NCI-H128 (cell line): ENCODE data around the gene WDR74.
A peak's percentile ranks its signal among the peaks of the same experiment; 100 is the strongest.

Experiments
- DNase-seq: peaks from one replicate; lab custom pipeline; 2025; ENCODE audit not compliant: unreplicated experiment; lab: John Stamatoyannopoulos, UW

Gene WDR74

DNA sequence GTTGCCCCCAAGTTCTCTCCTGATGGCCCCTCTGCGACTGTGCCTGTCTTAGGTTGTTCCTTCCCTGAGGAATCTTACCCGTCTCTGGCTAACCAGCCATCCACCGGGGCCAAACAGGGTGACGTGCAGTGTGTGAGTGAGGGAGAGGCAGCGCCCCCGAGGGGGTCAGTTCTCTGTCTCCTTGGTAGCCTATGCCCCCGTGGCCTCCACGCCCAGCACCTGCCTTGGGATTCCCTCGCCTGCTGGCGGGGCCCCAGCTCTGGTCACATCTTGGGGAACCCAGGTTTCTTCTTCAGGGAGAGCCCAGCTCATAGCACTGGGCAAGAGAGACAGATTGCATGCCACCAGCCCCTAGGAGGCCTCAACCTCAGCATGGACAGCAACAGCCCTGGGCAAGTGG lies 39.9 kb downstream of the WDR74 start:
- no peak for DNase-seq

DNA sequence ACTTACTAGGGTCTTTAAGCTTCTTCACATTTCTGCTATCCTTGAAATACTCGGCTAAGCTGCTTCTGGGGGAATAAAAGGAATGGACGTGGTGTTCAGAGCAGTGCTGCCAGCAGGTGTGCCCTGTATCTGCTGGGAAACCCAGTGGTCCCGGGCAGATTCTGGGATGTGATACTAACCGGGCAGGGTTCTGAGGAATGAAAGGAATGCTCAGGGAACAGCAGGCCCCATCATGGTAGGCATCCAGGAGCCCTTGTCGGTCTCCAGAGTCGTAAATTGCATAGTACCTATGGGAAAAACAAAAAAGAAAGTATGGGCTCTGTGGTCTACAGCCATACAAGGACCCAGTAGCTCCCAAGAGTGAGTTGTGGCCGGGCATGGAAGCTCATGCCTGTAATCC lies 43.1 kb downstream of the WDR74 start:
- no peak for DNase-seq

DNA sequence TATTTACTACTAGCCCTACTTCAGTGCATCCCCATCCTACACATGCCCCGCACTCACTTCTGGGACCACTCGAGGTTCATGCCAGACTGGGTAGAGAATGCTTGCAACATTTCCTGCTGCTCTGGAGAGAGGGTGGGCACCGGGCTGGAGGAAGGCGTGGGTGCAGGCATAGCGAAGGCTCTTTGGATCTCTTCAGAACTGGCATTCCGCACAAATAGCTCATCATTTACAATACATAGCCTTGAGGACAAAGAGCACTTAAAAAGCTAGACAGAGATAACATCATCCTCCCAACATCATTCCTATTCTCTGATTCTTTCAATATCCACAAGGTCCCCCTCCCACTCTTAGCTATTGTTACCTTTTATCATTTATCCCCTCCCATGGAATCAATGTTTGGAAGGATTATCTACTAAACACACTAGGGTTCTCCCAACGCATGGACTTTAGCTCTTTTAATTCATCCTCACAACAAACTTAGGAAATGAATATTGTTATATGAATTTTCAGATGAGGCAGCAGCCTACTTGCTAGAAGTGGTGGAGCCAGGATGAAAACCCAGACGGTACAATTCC lies 45.1 kb downstream of the WDR74 start:
- no peak for DNase-seq

DNA sequence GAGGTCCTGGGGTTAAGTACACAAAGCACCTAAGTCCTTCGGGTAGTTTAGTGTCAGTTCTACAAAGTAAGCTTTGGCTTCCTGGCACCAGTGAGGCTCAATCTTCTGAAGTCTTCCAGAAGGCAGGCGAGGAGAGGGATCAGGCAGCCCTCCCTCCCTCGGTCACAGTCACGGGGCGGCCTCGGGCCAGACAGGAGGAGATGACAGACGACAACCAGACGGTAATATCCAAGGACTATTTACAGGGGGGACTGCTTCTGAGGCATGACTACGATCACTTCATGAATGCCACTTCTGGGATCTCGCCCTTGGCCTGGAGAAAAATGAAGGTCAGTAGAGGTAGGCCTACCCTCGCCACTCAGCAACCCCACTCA lies 47.2 kb downstream of the WDR74 start:
- no peak for DNase-seq

DNA sequence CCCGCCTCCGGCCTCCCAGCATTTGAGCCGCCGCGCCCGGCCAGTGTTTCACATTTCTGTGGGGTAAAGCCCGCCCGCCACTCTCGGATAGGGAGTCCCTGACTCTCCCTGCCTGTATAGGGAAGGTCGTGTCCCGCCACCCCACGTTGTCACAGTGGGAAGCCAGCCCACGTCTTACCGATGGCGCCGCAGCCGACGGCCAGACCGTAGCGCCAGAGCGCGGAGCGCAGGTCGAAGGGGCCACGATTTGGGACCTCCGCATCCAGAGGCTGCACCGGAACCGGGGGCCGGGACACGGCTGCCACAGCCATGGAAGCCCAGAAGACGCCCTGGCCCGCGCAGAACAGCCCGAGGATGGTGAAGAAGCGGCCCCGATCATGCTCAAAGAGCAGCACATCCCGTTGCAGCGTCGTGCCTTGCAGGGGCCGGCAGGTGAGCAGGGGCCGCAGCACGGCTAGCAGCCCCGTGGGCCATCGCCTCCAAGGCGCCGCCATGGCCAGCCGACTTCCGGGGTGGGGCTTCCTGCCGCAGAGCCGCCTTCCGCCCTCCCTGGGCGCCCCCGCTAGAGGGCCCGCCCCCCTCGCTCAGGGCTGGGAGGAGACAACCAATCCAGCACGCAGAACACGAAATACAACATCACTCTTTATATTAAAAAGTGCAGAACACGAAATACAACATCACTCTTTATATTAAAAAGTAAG lies 47.7 kb downstream of the WDR74 start, which contains the start of gene TMEM223:
Gene TMEM223 (minus strand): TSS at position 506 of the 701 bp plus-strand sequence. CDS start 12 bp downstream, at position 494.
- peak; percentile 54 for DNase-seq

DNA sequence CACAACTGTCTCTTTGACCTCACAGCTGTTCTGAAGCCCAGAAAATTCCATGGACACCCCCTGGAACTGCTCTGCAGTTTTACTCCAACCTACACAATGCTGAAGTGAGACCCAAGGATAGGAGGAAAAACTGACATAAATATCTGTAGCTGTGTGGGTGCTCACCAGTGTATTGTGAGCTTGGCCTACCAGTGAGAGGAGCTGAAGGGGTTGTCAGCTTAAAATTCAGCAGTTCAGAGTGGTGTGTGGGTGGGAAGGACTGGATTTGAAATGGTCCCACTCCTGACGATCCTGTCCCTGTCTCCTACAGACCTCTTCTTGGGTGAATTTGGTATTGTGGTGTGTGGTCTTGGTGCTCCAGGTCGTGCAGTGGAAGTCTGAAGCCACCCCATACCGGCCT lies 49.8 kb downstream of the WDR74 start:
- no peak for DNase-seq

DNA sequence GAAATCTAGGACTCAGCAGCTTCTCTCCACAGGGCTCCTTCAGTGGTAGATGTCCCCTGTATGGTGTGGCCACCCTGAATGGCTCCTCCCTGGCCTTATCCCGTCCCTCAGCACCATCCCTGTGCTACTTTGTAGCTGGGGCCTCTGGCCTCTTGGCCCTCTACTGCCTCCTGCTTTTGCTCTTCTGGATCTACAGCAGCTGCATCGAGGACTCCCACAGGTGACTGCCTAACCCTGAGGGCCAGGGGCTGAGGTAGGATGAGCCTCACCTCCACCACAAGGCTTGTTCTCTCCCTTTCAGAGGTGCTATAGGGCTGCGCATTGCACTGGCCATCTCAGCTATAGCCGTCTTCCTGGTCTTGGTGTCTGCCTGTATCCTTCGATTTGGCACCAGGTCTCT lies 50.4 kb downstream of the WDR74 start:
- no peak for DNase-seq

DNA sequence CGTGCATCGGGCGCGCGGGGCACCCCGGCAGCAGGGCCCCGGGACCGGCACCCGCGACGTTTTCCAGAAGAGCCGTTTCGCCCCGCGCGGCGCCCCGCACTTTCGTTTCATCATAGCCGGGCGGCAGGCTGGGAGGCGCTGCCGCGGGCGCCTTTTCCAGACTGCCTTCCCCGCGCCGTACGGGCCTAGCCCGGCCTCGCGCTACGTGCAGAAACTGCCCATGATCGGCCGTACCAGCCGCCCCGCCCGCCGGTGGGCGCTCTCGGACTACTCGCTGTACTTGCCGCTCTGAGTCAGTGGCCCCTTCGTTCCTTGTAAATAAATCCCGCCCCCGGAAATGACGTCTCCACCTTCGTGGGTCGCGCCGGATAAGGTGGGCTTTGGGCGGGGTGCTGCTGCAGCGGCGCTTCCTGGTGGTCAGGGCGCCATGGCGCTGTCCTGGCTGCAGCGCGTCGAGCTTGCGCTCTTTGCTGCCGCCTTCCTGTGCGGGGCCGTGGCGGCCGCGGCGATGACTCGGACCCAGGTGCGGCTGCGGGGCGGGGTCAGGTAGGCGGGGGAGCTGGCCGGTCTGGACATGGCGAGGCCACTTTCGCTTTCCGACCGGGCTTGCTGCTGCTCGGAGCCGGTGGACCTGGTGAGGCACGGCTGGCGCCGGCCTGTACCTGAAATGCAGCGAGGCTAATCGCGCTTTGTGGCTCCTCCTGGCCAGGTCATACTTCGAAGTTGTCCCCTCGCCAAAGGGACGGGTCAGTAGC lies 52.2 kb downstream of the WDR74 start, which contains the start of gene TMEM179B:
Gene TMEM179B (plus strand): TSS at position 398 of the 755 bp plus-strand sequence. CDS start 30 bp downstream, at position 428.
- peak; percentile 95 for DNase-seq

DNA sequence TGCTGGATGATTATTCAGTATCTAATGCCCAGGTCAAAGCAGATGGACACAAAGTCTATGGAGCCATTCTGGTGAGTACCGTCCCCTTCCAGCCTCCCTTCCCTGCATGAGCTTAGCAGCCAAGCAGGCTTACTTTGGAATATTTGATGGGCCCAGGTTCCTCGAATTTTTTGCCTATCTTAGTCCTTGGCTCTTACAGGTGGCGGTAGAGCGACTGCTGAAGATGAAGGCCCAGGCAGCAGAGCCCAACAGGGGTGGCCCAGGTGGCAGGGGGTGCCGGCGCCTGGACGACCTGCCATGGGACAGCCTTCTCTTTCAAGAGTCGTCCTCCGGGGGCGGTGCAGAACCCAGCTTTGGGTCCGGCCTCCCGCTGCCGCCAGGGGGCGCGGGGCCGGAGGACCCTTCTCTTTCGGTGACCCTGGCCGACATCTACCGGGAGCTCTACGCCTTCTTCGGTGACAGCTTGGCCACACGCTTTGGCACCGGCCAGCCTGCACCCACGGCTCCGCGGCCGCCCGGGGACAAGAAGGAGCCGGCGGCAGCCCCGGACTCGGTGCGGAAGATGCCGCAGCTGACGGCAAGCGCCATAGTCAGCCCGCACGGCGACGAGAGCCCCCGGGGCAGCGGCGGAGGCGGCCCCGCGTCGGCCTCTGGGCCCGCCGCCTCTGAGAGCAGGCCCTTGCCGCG lies 52.9 kb downstream of the WDR74 start:
- peak; percentile 76 for DNase-seq
